Activated CD4-positive, alpha-beta T cell treated with anti-CD3 and anti-CD28 coated beads for 48 hours (primary cell): ENCODE data around the gene PTGFRN.
"Not testable (repeated sequence)": the region's sequence is repeated elsewhere in the genome, so short reads cannot be mapped to it uniquely, and the experiment has no call there.

ENCODE experiments used
- DNase-seq: peaks from one replicate; pipeline ENCODE4 v3.0.0-alpha.2; 2020

Gene PTGFRN

DNA sequence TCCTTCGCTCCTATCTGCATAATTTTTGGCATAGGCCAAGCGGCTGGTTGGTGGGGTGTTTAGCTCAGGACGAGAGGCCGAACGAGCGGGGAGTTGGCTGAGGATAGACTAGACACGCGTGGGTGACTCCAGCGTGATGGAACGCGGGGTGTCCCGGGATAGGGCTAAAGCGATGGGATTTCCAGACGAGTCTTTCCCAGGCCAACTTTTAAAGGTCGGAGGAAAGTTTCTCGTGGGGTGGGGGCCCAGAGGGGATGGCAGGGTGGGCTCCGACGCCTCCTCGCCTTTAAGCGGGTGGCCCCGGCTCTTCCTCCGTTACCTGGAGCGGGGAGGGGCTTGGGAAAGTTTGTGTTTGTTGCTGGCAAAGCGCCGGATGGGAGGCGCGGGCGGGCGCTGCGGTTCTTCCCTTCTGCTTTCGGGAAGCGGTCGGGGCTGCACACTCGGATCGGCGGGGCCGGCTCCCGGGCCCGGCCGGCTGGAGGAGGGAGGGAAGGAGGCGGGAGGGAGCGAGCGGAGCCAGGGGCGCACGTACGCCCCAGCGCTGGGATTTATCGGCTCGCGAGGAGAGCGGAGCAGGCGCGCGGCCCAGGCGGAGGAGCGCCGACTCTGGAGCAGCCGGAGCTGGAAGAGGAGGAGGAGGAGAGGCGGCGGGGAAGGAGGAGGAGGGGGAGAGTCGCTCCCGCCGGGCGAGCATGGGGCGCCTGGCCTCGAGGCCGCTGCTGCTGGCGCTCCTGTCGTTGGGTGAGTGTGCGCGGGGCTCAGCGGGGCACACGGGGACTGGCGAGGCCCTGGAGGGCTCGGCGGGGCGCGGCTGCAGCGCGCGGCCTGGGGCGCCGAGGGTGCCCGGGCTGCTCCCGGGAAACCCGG, at the start of gene PTGFRN:
Gene PTGFRN (plus strand): TSS at position 405 of the 867 bp plus-strand sequence. CDS start 288 bp downstream, at position 693.
- peak; percentile 46 for DNase-seq

- DNase-seq: not testable (repeated sequence)
These were observed 49.5 kb upstream of the PTGFRN start for GRCh38 chr1:116860167-116860566.

DNA sequence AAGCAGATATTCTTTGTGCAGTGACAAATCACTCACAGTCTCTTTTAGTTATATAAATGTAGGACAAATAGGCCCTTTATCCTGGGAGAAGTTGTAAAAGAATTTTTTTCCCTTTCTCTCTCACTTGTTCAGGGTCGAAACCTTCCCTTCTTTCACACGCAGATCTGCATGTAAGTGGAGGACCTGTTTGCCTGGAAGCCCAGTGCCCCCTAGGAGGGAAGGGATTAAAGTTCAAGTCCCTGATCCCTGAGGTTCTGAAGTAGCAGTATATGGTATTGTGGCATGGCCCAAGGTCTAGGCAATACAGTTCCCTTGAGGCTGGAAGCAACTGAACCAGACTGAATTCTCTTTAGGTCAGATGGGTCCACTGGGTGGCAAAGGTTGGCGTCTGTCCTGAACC, 48.6 kb upstream of the PTGFRN start:
- DNase-seq: no peak

- DNase-seq: not testable (repeated sequence)
These were observed 46.7 kb upstream of the PTGFRN start for GRCh38 chr1:116863031-116863430.

GRCh38 chr1:116866478-116866877, 43.2 kb upstream of the PTGFRN start:
- DNase-seq: not testable (repeated sequence)

DNA sequence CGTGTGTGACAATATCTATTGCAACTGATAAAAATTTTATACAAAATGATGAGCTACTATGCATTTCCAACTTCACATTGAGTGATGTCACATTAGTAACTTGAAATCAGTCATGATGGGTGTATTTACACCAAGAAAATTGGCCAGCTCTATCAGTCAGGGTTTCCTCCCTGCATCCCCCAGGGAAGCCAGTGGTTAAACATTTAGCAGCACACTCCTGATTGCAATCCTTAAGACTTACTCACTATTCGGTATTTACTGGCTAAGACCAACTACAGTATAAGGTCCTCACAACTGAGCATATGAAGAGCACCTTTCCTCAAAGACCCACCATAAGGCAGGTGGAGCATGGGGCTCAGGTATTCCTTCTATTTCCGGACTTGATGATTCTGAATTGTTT, 41.3 kb upstream of the PTGFRN start:
- no peak for DNase-seq

GRCh38 chr1:116869611-116870010, 40.1 kb upstream of the PTGFRN start:
- no peak for DNase-seq

DNA sequence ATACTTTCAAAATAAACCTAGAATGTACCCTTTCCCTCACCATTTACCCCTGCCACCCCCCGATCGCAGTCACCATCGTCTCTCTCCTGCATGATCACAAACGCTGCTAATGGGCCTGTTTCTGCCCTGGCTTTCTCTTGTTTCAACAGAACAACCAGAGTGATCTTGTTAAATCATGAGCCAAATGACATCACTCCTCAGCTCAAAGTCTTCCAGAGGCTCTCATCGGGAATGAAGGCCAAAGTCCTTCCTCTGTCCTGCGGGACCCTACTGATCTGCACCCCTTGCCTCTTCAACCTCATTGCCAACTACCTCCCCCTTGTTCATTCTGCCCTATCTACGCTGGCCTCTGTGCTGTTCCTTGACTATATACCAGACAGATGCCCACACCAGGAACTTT, 39.4 kb upstream of the PTGFRN start:
- DNase-seq: no peak

- no peak for DNase-seq
These were observed 38.0 kb upstream of the PTGFRN start for GRCh38 chr1:116871779-116872146.

DNA sequence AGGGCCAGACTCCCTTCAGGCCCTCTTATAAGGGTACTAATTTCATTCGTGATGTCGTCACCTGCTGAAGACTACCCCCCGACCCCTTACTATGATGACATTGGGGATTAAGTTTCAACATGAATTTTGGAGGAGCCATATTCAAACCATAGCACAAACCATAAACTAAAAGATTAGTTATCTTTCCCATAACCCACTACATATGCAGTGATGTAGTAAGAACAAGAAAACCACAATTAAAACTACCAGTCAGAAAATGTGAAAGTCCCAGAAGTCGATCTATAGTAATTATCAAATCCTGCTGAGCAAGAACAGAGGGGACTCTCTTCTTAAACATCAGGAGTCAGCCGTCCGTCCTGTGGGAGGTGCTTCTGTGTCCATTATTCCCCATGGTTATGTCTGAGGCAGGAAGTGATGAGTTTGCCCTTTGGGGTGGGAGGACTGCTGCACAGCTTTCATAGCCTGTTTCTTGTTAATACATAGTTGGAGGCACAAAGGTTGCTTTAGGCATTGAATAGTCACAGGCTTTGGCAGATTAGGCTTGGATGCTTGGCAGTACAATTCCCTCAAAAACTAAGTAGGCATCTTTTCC, 35.9 kb upstream of the PTGFRN start:
- peak; percentile 56 for DNase-seq

DNA sequence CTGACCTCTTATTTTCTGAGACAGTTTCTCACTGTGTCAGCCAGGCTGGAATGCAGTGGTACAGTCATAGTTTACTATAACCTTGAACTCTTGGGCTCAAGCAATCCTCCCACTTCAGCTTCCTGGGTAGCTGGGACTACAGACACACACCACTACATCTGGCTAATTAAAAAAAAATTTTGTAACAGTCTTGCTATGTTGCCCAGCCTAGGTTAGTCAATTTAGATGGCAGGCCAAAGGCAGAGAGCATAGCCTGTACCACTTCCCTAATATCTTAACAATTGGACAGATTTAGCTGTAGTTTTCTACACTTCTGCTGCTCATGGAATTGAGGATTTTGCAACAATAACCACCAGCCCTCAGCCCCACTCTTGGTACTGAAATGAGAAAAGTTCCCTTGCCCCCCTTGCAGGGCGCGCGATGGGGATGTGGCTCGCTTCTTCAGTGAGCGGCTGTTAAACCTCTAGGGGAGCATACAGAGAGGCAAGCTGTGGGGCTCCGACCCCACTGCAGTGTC, 34.9 kb upstream of the PTGFRN start:
- DNase-seq: peak; percentile 12

DNA sequence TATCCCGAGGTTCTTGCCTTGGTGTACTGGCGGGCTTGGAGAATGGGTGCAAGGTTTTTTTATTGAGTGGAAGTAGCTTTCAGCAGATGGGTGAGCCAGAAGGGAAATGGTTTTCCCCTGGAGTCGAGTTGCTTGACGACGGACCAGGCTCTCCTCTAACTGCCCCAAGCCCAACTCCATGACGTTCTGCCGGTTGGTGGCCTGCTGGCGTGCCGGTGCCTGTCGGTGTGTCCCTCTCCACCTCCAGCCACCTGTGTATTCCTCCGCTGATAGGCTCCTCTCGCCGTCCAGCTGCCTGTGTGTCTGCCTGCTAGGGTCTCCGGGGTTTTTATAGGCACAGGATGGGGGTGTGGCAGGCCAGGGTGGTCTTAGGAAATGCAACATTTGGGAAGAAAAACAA, 34.3 kb upstream of the PTGFRN start:
- no peak for DNase-seq

DNA sequence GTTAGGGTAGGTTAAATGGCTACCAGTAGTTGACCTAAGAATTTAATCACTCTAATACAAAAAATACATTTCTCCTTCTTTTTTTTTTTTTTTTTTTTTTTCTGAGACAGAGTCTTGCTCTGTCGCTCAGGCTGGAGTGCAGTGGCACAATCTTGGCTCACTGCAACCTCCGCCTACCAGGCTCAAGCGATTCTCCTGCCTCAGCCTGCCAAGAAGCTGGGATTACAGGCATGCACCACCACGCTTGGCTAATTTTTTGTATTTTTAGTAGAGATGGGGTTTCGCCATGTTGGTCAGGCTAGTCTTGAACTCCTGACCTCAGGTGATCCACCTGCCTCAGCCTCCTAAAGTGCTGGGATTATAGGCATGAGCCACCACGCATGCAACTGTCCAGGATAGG, 33.8 kb upstream of the PTGFRN start:
- DNase-seq: not testable (repeated sequence)

GRCh38 chr1:116877141-116877818, 32.4 kb upstream of the PTGFRN start:
- no peak for DNase-seq

GRCh38 chr1:116878804-116879477, 30.8 kb upstream of the PTGFRN start:
- DNase-seq: no peak

- DNase-seq: no peak
These were observed 30.1 kb upstream of the PTGFRN start for GRCh38 chr1:116879478-116880133.

- DNase-seq: no peak
These were observed 28.8 kb upstream of the PTGFRN start for GRCh38 chr1:116880917-116881316.

DNA sequence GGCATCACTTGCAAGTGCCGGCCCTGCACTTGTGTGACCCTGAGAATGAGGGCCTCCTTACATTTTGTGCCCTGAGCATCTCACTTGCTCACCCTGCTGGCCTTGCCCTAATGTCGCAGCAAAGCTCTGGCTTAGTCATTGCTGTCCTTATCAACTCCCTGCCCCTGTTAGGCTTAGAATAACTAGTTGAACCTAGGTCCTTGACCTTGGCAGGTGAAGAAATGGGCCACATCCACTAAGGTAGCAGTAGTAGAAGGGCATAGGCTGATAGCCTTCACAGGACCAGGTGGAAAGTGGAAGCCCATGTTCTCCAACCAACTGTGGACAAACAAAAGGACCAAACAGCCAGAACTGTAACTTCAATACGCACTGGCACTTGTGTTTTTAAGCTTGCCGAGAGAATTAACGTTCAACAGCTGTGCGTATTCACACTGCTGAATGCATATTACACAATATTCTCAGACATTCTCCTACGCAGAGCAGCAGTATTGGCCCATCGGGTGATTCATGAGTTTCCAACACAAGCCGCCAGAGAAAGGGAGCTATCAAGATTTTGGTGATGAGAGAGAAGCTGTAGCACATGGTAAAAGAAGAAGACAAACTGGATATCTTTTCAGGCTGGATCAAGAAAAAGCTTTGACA, 27.7 kb upstream of the PTGFRN start:
- DNase-seq: peak; percentile 59

DNA sequence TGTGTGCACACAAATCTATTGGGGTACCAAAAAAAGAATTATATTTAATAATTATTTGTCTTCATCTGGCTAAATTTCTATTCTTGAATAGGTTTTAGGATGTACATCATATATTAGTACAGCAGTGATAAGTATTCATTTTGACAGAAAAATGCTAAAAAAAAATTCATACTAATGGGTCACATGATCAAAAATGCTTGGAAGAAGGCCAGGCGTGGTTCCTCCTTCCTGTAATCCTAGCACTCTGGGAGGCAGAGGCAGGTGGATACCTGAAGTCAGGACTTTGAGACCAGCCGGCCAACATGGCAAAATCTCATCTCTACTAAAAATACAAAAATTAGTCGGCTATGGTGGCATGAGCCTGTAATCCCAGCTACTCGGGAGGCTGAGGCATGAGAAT, 26.9 kb upstream of the PTGFRN start:
- no peak for DNase-seq

GRCh38 chr1:116886291-116886878, 23.3 kb upstream of the PTGFRN start:
- no peak for DNase-seq

GRCh38 chr1:116887212-116887611, 22.5 kb upstream of the PTGFRN start:
- DNase-seq: no peak

DNA sequence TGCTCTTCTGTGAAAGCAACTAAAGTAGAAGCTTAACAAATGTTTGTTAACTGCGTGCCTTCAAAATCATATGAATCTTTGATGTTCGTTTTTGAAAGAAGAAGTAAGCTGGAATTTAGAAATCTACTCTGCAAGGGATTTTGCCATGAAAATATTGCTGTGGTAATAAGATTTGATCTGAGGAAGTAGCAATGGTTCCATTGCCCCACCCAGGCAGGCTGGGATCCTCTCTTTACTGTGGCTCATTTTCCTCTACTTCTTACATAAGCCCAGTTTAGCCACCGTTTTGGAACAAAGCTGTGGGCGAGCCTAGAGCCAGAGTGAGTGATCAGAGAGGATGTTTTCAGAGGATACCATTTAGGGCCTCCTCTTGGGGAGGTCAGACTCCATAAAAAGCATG, 20.3 kb upstream of the PTGFRN start:
- no peak for DNase-seq
